Measurements from ENCODE around the gene STN1.

- TF ChIP-seq E2F6 (IDR thresholded peaks at IDR 0.05) (no peak), CTCF (IDR thresholded peaks at IDR 0.05; ENCODE audit: control extremely low read depth in 1 of 3, insufficient read depth in 1 of 3, low read depth in 1 of 3, low read length in 3 of 3) (no peak), USF2 (IDR thresholded peaks at IDR 0.05; ENCODE audit: low read length) (no peak), ATF2 (IDR thresholded peaks at IDR 0.05; ENCODE audit: low read length) (no peak), POLR2AphosphoS5 (IDR thresholded peaks at IDR 0.05; ENCODE audit: low read depth, low read length) (no peak), POLR2A (IDR thresholded peaks at IDR 0.05; ENCODE audit: control extremely low read depth in 1 of 2, low read depth in 2 of 2, low read length in 2 of 2) (no peak), RAD21 (IDR thresholded peaks at IDR 0.05 in 1 of 2, conservative IDR thresholded peaks at IDR 0.05 in 1 of 2; ENCODE audit: low read depth in 2 of 2, low read length in 2 of 2) (no peak), PHF8 (conservative IDR thresholded peaks at IDR 0.05; ENCODE audit: low read depth, low read length) (no peak), MAFK (IDR thresholded peaks at IDR 0.05; ENCODE audit: low read depth, low read length) (no peak), EZH2 (IDR thresholded peaks at IDR 0.05; ENCODE audit: low read depth, low read length, severe bottlenecking) (no peak)
Observed at GRCh38 chr10:103933557-103934121, 15.7 kb upstream of the STN1 start.

Measured in H1 (cell line).